GM21576 (cell line): ENCODE measurements around the gene APLP1.
"Not testable (repeated sequence)": the region's sequence is repeated elsewhere in the genome, so short reads cannot be mapped to it uniquely, and the experiment has no call there.

ENCODE experiments used
- ATAC-seq: cut with Tn5 transposase; IDR thresholded peaks from one replicate; pipeline ENCODE4 v1.9.1; 2021; ENCODE audit warnings: mild to moderate bottlenecking, moderate library complexity; ENCODE audit not compliant: unreplicated experiment

APLP1 gene

GRCh38 chr19:35852029-35852780 lies 16.2 kb upstream of the APLP1 start, which contains the start of gene NPHS1:
Gene NPHS1 (minus strand): TSS chr19:35852504. CDS start chr19:35851837, 667 bp downstream.
- ATAC-seq, result no peak

- ATAC-seq, result no peak
Measured at GRCh38 chr19:35853038-35853756, 15.2 kb upstream of the APLP1 start.

GRCh38 chr19:35856546-35857149 lies 11.7 kb upstream of the APLP1 start, which contains the start of gene KIRREL2:
Gene KIRREL2 (plus strand): TSS chr19:35856911. CDS start chr19:35857120, 209 bp downstream.
- no peak for ATAC-seq

GRCh38 chr19:35858311-35858710 lies 10.1 kb upstream of the APLP1 start:
- ATAC-seq, result no peak

- ATAC-seq, result no peak
Measured at GRCh38 chr19:35859414-35859813, 9.0 kb upstream of the APLP1 start.

- no peak for ATAC-seq
Measured at GRCh38 chr19:35860436-35860817, 7.9 kb upstream of the APLP1 start.

- ATAC-seq, result no peak
Measured at GRCh38 chr19:35860818-35861639, 7.3 kb upstream of the APLP1 start.

- no peak for ATAC-seq
Measured at GRCh38 chr19:35861640-35862160, 6.7 kb upstream of the APLP1 start.

- ATAC-seq, result no peak
Measured at GRCh38 chr19:35862528-35862927, 5.8 kb upstream of the APLP1 start.

- no peak for ATAC-seq
Measured at GRCh38 chr19:35863018-35863417, 5.4 kb upstream of the APLP1 start.

GRCh38 chr19:35868823-35869326 lies 501 bp downstream of the APLP1 start:
- no peak for ATAC-seq

GRCh38 chr19:35869327-35870123 lies 1.2 kb downstream of the APLP1 start:
- ATAC-seq, result peak; percentile 58

GRCh38 chr19:35870124-35870736 lies 1.9 kb downstream of the APLP1 start:
- not testable (repeated sequence) for ATAC-seq

GRCh38 chr19:35870798-35871197 lies 2.4 kb downstream of the APLP1 start:
- ATAC-seq, result no peak

GRCh38 chr19:35871611-35872010 lies 3.2 kb downstream of the APLP1 start:
- ATAC-seq, result no peak

GRCh38 chr19:35872180-35872579 lies 3.8 kb downstream of the APLP1 start:
- ATAC-seq, result no peak

- ATAC-seq, result no peak
Measured at GRCh38 chr19:35874392-35874930, 6.1 kb downstream of the APLP1 start.

- no peak for ATAC-seq
Measured at GRCh38 chr19:35879068-35879467, 10.7 kb downstream of the APLP1 start.

- no peak for ATAC-seq
Measured at GRCh38 chr19:35879770-35880317, 11.5 kb downstream of the APLP1 start.
